T-helper 1 cell treated with Interleukin-12 subunit alpha and Interleukin-12 subunit beta and Interleukin-4 antibody, amounts not matched to agents 30 ng/mL and 1 ng/mL, for 36 hours (primary cell): ENCODE measurements around the gene ST7. TPM values are rescaled to one million over a fixed set of nuclear protein-coding genes. Genes with fewer than 3 reads are reported as not detected.
"Not testable (repeated sequence)": the region's sequence is repeated elsewhere in the genome, so short reads cannot be mapped to it uniquely, and the experiment has no call there.

Experiments
- intact Hi-C: fragments of 100-400 bp; cut with micrococcal nuclease; formaldehyde crosslinking; loops from one replicate; pipeline ENCODE4 v1.15.1; 2024
- total RNA-seq: library from RNA; stranded (reverse); gene quantifications from 2 replicates; pipeline ENCODE4 v1.2.3, GENCODE V29; 2022

The ST7 gene
- total RNA-seq, 1 donor from 2014 or later, result 3.4 TPM

DNA sequence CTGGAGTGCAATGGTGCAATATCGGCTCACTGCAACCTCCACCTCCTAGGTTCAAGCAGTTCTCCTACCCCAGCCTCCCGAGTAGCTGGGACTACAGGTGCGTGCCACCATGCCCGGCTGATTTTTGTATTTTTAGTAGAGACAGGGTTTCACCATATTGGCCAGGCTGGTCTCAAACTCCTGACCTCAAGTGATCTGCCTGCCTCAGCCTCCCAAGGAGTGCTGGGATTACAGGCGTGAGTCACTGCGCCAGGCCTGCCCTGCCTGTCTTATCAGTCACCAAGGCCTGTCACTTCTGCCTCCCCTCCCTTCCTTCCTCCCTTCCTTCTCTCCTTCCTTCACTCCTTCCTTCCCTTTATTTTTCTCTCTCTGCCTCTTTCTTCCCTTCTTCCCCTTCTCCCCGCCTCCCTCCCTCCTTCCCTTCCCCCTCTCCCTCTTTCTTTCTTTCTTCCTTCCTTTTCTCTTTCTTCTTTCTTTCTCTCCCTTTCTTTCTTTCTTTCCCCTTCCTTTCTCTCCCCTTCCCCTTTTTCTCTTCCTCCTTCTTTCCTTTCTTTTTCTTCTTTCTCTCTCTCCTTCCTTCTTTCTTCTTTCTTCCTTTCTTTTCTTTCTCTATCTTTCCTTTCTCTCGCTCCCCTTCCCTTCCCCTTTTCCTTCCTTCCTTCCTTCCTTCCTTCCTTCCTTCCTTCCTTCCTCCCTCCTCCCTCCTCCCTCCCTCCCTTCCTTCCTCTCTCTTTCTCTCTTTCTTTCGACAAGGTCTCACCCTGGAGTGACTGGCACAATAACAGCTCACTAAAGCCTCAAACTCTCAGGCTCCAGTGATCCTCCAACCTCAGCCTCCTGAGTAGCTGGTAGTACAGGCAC is 3.1 kb upstream of the ST7 start:
- intact Hi-C loops, result loop anchor here (5.0 kb wide), 1 partner anchor 738 kb away; the partner anchor contains the start of gene TES

DNA sequence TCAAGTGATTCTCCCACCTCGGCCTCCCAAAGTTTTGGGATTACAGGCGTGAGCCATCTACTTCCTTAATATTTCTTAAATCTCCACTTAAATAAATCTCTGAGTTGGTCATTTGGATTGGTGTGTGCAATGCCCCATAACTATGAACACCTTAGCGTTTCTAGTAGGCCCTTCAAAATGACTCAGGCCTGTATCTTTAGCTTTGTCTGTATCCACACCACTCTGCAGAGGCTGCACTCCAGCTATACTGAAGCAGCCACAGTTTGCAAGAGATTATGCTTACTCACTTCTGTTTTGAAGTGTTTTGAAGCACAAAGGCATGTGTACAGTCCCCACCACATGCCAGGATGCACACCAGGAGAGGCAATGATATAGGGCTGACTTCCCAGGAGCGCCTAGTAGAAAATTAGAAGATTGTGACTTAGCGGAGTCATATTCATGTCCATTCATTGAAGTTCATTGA is 2.4 kb upstream of the ST7 start:
- intact Hi-C loops, result loop anchor here (5.0 kb wide), 1 partner anchor 739 kb away; the partner anchor contains the start of gene TES

DNA sequence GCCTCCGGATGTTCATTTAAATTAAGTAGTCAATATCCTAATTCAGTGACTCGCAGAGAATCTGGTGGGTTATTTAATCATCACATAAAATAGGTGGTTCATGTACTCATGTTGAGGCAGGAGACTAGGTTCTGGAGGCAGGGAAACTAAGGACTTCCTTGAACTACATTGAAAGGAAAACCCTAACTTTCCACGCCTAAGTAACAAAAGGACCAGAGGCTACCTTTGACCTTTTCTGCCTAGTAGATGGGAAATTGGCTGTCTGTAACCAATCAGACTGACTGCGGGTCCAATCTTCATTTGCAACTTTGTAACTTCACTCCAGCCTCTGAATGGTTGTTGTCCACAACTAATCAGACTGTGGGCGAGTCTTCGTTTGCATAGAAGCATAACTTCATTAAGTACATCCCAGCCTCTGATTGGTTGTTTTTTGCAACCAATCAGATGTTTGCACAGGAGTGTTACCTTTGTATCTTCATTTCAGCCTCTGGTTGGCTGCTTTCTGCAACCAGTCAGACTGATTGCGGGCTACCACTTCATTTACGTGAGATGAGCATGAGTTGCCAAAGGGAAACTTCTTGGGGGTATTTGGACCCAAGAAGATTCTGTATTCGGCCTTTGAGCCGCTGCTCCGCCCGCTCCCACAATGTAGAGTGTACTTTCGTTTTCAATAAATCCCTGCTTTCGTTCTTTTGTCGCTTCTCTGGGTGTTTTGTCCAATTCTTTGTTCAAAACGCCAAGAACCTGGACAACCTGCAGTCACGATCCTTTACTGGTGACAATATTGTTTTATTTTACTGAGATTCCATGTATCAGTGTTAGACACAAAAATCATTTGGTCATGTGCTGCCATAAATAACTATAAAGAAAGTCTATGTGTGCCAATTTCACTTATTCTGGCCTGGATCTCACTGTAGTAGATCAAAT is 1.7 kb upstream of the ST7 start:
- intact Hi-C loops, result loop anchor here (2.0 to 5.0 kb wide), 2 partner anchors 57 to 739 kb away; partner anchors contain the start of gene TES

- intact Hi-C loops, result loop anchor here (1.0 to 5.0 kb wide), 4 partner anchors 23 to 741 kb away; partner anchors contain the start of genes CAPZA2 and TES
Measured at GRCh38 chr7:116952635-116953371, 498 bp upstream of the ST7 start.

DNA sequence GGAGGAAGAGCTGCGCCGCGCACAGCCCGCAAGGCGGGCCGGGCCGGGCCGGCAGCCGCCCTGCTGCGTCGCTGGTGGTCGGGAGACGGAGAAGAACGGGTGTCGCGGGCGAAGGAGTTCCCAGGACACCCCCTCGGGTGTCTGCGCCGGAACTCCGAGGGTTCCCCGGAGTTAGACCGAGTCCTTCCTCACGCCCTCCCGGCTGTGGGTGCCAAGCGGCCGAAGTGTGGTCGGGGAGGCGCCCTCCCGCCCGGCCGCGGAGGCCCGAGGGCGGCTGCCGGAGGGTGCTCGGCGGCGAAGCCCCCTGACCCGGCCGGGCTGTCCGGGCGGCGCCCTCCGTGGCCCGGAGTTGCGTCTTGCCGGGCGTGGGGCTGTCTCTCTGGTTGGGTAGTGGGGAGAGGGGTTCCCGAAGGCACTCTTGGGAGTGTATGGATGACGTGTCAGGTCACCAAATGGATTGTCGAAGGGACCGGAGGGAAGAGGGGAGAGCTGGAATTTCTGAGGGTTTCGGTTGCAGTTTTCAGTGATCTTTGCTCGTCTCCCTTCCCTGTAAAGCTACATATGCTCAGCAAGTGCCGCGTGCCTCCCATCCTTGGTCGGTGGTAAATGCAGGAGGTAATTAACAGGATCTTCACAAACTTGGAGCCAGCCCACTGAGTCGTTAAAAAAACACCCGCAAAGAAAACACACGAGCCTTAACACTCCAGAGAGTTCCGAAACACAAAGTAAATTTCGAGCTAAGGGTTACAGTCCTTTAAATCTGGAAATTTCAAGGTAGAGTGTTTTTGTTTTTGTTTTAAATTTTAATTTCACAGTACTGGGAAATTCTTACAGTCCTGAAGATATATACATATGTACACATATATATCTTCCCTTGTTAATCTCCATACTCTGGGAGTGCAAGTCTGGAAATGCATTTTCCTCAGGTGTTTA is 871 bp downstream of the ST7 start:
- intact Hi-C loops, result loop anchor here (1.0 to 5.0 kb wide), 5 partner anchors 24 to 1230 kb away; partner anchors contain the start of genes CAPZA2, LSM8 and TES

- intact Hi-C loops, result no loop called here
Measured at GRCh38 chr7:116955340-116955739, 2.0 kb downstream of the ST7 start.

- intact Hi-C loops, result no loop called here
Measured at GRCh38 chr7:116955801-116956476, 2.6 kb downstream of the ST7 start.

DNA sequence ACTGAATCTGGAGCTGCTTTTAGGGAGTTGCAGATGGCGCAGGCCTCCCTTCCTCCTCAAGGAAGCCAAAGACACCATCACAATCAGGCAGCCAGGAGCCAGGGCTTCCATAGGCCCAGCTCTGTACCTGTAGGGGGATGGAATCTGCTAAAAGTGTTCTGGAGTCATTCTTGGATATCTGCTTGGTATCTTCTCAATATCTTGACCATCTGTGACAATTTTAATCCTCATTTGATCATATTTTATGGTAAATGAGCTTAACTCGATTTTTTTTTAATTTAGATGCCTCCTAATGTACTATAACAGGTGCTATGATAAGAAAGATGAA is 3.1 kb downstream of the ST7 start:
- intact Hi-C loops, result no loop called here

DNA sequence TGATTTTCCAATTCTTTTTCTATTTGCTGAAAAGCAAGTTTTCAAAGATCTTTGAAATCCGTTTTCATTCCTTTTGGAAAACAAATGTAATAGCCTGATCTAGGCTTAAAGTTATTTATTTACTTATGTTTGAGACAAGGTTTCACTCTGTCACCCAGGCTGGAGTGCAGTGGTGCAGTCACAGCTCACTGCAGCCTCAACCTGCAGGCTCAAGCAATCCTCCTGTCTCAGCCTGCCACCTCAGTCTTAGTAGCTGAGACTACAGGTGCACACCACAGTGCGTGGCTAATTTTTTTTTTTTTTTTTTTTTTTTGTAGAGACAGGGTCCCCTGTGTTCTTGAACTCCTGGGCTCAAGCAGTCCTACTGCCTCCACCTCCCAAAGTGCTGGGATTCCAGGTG is 4.6 kb downstream of the ST7 start:
- intact Hi-C loops, result no loop called here

DNA sequence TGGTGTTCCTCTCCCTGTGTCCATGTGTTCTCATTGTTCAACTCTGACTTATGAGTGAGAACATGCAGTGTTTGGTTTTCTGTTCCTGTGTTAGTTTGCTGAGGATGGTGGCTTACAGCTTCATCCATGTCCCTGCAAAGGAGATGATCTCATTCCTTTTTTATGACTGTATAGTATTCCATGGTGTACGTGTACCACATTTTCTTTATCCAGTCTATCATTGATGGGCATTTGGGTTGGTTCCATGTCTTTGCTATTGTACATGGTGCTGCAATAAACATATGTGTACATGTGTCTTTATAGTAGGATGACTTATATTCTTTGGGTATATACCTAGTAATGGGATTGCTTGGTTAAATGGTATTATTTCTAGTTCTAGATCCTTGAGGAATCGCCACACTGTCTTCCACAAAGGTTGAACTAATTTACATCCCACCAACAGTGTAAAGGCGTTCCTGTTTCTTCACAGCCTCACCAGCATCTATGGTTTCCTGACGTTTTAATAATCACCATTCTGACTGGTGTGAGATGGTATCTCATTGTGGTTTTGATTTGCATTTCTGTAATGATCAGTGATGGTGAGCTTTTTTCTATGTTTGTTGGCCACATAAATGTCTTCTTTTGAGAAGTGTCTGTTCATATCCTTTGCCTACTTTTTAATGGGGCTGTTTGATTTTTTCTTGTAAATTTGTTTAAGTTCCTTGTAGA is 8.8 kb downstream of the ST7 start:
- intact Hi-C loops, result not testable (repeated sequence)

GRCh38 chr7:116963234-116963633 is 9.9 kb downstream of the ST7 start:
- intact Hi-C loops, result no loop called here

DNA sequence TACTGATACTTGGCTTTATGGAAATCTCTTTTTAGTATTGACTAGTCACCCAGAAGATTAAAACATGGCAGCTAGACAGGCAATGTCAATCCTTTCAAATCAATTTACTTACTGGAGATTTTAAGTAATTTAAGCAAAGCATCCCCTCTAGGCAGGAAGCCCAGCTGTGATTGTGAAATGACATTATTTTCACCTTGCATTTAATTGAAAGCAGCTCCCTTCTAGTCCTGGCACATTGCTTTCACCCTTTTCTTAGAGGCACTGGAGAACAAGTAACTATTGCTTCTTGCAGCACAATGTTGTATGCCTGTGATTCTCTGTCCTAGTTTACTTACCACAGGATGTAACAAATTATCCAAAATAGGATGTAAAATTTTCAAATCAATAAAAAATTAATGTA is 13.3 kb downstream of the ST7 start:
- intact Hi-C loops, result no loop called here

DNA sequence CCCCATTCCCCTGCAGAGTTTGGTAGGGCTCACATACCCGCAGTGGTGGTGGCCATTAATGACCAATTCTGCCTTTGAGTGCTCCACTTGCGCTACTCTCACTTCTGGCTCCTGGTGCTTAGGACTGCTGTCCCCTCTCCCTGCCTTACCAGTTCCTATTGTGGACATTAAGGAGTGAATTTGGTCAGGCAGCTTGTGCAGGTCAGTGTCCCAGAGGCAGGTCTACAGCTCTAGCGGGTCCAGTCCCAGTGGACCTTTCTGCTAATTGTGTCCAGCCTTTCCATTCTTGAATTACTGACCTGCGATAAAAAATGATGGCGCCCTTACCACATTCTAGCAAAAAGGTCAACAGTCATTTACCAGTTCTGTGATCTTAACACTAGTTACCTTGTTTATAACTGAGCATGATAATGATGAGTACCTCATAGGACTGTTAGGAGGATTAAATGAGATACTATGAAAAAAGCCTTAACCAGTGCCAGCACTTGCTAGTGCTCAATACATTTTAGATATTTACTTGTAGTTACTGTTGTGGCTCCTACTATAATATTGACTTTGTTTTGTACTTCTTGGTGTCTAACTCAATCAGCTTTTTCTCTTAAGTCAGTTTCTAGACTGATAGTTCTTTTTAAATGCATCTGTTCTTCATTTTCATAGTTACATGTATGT is 14.1 kb downstream of the ST7 start:
- intact Hi-C loops, result no loop called here

- intact Hi-C loops, result no loop called here
Measured at GRCh38 chr7:116967983-116968382, 14.7 kb downstream of the ST7 start.

DNA sequence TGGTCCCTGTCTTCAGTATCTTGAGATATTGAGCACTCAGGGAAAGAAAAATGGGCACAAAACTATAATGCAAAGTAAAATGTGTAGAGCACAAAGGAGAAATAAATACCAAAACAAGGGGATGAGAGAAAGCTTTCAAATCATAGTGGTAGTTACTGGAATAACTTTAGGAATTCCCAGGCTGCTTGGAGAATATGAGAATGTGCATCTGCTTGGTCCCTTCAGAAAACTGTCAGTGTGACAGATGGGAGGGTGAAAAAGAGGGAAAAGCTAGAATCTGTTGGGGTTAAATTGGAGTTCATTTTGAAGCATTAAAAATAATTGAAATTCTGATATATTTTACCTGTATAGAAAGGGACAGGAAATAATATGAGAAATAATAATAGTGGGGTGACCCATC is 15.3 kb downstream of the ST7 start:
- intact Hi-C loops, result no loop called here

DNA sequence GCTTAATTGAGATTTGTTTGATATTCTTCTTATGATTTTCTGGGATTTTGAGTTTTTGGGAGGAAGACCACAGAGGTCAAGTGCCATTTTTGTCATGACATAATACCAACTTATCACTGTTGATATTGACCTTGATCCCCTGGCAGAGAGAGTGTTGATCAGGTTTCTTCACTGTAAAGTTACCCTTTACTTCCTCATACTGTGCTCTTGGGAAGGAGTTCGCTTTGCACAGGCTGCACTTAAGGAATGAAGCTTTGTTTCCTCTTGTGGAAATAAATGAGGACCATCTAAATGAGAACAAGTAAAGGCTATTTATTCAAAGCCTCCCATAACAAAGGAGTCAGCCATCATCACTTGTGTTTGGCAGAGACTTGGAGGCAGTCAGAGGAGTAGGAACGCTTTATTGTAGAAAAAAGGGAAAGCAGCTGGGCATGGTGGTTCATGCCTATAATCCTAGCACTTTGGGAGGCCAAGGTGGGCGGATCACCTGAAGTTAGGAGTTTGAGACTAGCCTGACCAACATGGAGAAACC is 16.1 kb downstream of the ST7 start:
- intact Hi-C loops, result no loop called here

- intact Hi-C loops, result no loop called here
Measured at GRCh38 chr7:116970238-116970910, 17.1 kb downstream of the ST7 start.
